Measurements from ENCODE around the gene NTM. TPM values are rescaled to one million over a fixed set of nuclear protein-coding genes. Genes with fewer than 3 reads are reported as not detected.

Gene NTM
- total RNA-seq, 4 donors from 2014 or later, result 0.21 to 3.2 (median 0.84) TPM

DNA sequence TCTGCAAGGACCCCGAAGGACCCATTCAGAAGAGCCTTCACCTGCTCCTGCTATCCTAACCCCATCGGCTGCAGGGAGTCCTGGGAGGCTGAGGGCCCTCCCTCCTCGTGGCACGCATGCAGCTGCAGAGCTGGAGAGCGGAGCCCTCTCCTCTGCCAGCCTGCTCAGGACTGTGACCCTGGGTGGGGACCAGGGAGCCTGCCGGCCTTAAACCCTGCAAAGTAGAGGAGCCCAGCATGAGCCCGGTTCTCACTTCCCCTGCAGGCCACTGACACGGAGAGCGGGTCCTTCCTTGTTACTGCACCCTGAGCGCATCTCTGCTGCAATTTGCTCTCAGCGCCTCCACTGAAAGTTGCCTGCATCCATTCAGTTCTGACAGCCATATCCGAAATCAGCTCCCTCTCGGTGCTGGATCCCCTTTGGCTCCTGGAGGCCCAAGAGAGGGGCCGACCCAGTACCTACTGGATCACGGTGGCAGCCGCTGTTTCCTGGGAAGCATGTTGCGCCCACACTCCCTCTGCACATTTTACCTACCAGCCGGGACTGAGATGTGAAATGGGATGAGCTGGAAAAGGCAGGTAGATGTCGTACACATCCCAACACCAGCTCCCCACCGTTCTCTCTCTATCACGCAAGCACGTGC is 312.1 kb downstream of the NTM start:
- Histone ChIP-seq H3K4me1 (no peaks in the 10 kb centered on the region), H3K4me3 (no peak overlapping the region), H3K27me3 (peaks cover 0 to 35% (median 0%) of the 10 kb centered on the region in 4 donors), H3K36me3 (no peaks in the 10 kb centered on the region), H3K9me3 (no peaks in the 10 kb centered on the region), H3K27ac (no peak overlapping the region)
- intact Hi-C loops (cut with DNase I), result no loop called here
- DNase-seq, result no peak
- WGBS, 2 donors, result 77 to 80% methylated on average over 16 to 17 of the region's 22 CpGs
- no peak for TF ChIP-seq CTCF (IDR thresholded peaks at IDR 0.05)
- no peak for TF ChIP-seq POLR2A (IDR thresholded peaks at IDR 0.05)

GRCh38 chr11:131683131-131683530 is 312.7 kb downstream of the NTM start:
- intact Hi-C loops (cut with DNase I), result no loop called here
- H3K27me3 ChIP-seq, result peaks cover 0 to 42% (median 0%) of the 10 kb centered on the region in 4 donors
- H3K27ac ChIP-seq, result no peak overlapping the region
- TF ChIP-seq POLR2A (IDR thresholded peaks at IDR 0.05) (no peak), CTCF (IDR thresholded peaks at IDR 0.05) (no peak)
- no peaks in the 10 kb centered on the region for H3K9me3 ChIP-seq
- H3K4me3 ChIP-seq, result no peak overlapping the region
- no peak for DNase-seq
- 64 to 91% methylated on average over 5 of the region's 5 CpGs for WGBS, 2 donors
- H3K4me1 ChIP-seq, result peaks cover 0 to 4% (median 1%) of the 10 kb centered on the region in 3 donors
- no peaks in the 10 kb centered on the region for H3K36me3 ChIP-seq

DNA sequence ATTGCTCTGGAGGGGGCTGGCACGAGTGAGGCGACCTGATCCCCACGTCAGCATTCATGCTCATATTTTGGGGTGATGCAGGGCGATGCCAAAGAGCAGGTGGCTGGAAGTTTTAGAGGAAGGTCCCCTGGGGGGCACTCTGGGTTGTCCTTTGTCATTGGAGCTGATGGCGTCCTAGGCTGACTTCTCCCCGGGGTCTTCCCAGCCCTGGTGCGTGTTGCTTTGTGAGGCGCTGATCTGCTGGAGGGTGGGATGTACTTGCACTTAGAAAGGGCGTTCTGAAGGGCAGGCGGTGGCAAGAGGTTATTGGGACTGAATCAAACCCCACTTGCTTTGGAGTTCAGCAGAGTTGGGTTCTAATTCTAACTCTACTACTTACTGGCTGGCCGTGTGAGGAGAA is 313.3 kb downstream of the NTM start:
- 76% methylated on average over 3 to 11 of the region's 11 CpGs for WGBS, 2 donors
- Histone ChIP-seq H3K4me1 (peaks cover 0 to 9% (median 5%) of the 10 kb centered on the region in 3 donors), H3K27me3 (peaks cover 0 to 47% (median 0%) of the 10 kb centered on the region in 4 donors), H3K9me3 (no peaks in the 10 kb centered on the region), H3K4me3 (no peak overlapping the region), H3K27ac (no peak overlapping the region), H3K36me3 (no peaks in the 10 kb centered on the region)
- intact Hi-C loops (cut with DNase I), result no loop called here
- no peak for TF ChIP-seq CTCF (IDR thresholded peaks at IDR 0.05)
- no peak for TF ChIP-seq POLR2A (IDR thresholded peaks at IDR 0.05)
- no peak for DNase-seq

GRCh38 chr11:131684111-131685060 is 314.0 kb downstream of the NTM start:
- WGBS, 2 donors, result 65 to 73% methylated on average over 4 to 10 of the region's 15 CpGs

DNA sequence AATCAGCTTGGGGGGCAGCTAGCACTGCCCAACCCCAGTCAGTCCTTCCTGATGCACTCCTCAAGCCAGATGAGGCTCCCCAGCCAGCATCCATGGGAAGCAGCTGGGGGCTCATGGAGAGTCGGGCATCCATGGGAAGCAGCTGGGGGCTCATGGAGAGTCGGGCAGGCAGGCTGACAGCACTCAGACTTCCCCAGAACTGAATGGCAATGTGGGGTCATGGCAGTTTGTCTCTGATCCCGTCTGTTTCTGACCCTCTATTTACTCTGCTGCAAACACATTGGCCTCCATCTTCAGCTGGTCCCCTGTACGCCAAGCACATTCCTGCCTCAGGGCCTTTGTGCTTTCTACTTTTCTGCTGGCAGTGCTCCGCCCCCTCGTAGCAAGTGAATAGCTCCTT is 314.8 kb downstream of the NTM start:
- TF ChIP-seq CTCF (IDR thresholded peaks at IDR 0.05) (no peak), POLR2A (IDR thresholded peaks at IDR 0.05) (no peak)
- intact Hi-C loops (cut with DNase I), result no loop called here
- no peaks in the 10 kb centered on the region for H3K36me3 ChIP-seq
- no peak overlapping the region for H3K4me3 ChIP-seq
- no peaks in the 10 kb centered on the region for H3K9me3 ChIP-seq
- 68 to 79% methylated on average over 4 to 6 of the region's 6 CpGs for WGBS, 2 donors
- peaks cover 0 to 9% (median 5%) of the 10 kb centered on the region in 3 donors for H3K4me1 ChIP-seq
- H3K27me3 ChIP-seq, result peaks cover 0 to 62% (median 0%) of the 10 kb centered on the region in 4 donors
- H3K27ac ChIP-seq, result no peak overlapping the region
- DNase-seq, result no peak

More at GRCh38 chr11:131684111-131685060, 314.0 kb downstream of the NTM start:
- Histone ChIP-seq H3K36me3 (no peaks in the 10 kb centered on the region), H3K27me3 (peaks cover 0 to 54% (median 0%) of the 10 kb centered on the region in 4 donors), H3K9me3 (no peaks in the 10 kb centered on the region), H3K27ac (no peak overlapping the region), H3K4me1 (peaks cover 0 to 9% (median 5%) of the 10 kb centered on the region in 3 donors), H3K4me3 (no peak overlapping the region)
- no peak for TF ChIP-seq POLR2A (IDR thresholded peaks at IDR 0.05)
- intact Hi-C loops (cut with DNase I), result no loop called here
- no peak for DNase-seq

Measured in esophagus squamous epithelium (tissue), 5 donors.